ENCODE results near the gene MGMT.

DNA sequence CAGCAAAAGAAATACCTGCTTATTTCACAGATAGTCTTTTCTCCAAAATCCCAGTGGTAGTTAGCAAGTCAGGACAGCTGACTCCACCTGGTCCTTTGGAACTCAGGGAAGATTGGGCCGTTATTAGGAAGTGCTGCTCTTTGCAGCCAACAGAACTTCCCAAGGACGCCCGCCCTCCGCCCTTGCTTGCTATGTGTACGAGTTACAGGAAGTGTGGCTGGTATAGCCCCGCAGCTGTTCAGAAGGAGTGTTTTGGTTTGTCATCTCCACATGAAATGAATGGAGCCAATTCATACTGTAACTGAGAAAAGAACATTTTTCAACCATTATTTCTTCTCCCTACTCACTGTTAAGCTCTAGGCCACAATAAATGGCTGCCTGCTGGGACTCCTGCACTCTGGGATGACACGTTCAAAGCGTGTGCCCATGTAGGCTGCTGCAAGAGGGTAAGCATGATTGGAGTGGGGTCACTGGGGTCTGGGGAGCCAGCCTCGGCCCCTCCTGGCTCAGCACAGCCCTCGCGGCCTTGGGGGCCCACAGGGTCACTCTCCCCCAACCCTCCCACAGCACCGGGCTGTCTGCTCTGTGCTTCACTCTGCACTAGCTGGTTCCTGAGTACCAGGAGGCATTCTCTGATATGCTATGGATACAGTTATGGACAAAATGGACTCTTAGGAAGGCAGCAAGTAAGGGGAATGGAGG is 253.0 kb downstream of the MGMT start:
- TF ChIP-seq POLR2A (IDR thresholded peaks at IDR 0.05; ENCODE audit: borderline replicate concordance, extremely low read depth, insufficient read depth, insufficient read length) (no peak), EZH2 (IDR thresholded peaks at IDR 0.05) (no peak), JUND (IDR thresholded peaks at IDR 0.05) (no peak), YY1 (IDR thresholded peaks at IDR 0.05; ENCODE audit: extremely low read depth, insufficient replicate concordance, low read depth, low read length) (no peak), TCF7L2 (IDR thresholded peaks at IDR 0.05; ENCODE audit: borderline replicate concordance, extremely low read depth, insufficient read depth, insufficient read length) (no peak), ELF1 (IDR thresholded peaks at IDR 0.05; ENCODE audit: borderline replicate concordance, low read depth) (no peak), CEBPB (IDR thresholded peaks at IDR 0.05; ENCODE audit: low read depth) (no peak), EZH2phosphoT487 (IDR thresholded peaks at IDR 0.05; ENCODE audit: borderline replicate concordance) (no peak), ZNF274 (IDR thresholded peaks at IDR 0.05; ENCODE audit: low read depth, low read length) (no peak), EGR1 (IDR thresholded peaks at IDR 0.05; ENCODE audit: low read depth) (no peak), FOSL1 (IDR thresholded peaks at IDR 0.05; ENCODE audit: low read depth) (no peak)
- TF ChIP-seq, protein P1, sequence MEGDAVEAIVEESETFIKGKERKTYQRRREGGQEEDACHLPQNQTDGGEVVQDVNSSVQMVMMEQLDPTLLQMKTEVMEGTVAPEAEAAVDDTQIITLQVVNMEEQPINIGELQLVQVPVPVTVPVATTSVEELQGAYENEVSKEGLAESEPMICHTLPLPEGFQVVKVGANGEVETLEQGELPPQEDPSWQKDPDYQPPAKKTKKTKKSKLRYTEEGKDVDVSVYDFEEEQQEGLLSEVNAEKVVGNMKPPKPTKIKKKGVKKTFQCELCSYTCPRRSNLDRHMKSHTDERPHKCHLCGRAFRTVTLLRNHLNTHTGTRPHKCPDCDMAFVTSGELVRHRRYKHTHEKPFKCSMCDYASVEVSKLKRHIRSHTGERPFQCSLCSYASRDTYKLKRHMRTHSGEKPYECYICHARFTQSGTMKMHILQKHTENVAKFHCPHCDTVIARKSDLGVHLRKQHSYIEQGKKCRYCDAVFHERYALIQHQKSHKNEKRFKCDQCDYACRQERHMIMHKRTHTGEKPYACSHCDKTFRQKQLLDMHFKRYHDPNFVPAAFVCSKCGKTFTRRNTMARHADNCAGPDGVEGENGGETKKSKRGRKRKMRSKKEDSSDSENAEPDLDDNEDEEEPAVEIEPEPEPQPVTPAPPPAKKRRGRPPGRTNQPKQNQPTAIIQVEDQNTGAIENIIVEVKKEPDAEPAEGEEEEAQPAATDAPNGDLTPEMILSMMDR (IDR thresholded peaks at IDR 0.05 in 2 of 3, conservative IDR thresholded peaks at IDR 0.05 in 1 of 3; ENCODE audit: borderline replicate concordance in 1 of 3, insufficient read depth in 1 of 3, low read depth in 2 of 3, low read length in 2 of 3), result no peak
- TF ChIP-seq, protein P2, sequence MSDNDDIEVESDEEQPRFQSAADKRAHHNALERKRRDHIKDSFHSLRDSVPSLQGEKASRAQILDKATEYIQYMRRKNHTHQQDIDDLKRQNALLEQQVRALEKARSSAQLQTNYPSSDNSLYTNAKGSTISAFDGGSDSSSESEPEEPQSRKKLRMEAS (IDR thresholded peaks at IDR 0.05), result no peak
- TF ChIP-seq, protein P3, sequence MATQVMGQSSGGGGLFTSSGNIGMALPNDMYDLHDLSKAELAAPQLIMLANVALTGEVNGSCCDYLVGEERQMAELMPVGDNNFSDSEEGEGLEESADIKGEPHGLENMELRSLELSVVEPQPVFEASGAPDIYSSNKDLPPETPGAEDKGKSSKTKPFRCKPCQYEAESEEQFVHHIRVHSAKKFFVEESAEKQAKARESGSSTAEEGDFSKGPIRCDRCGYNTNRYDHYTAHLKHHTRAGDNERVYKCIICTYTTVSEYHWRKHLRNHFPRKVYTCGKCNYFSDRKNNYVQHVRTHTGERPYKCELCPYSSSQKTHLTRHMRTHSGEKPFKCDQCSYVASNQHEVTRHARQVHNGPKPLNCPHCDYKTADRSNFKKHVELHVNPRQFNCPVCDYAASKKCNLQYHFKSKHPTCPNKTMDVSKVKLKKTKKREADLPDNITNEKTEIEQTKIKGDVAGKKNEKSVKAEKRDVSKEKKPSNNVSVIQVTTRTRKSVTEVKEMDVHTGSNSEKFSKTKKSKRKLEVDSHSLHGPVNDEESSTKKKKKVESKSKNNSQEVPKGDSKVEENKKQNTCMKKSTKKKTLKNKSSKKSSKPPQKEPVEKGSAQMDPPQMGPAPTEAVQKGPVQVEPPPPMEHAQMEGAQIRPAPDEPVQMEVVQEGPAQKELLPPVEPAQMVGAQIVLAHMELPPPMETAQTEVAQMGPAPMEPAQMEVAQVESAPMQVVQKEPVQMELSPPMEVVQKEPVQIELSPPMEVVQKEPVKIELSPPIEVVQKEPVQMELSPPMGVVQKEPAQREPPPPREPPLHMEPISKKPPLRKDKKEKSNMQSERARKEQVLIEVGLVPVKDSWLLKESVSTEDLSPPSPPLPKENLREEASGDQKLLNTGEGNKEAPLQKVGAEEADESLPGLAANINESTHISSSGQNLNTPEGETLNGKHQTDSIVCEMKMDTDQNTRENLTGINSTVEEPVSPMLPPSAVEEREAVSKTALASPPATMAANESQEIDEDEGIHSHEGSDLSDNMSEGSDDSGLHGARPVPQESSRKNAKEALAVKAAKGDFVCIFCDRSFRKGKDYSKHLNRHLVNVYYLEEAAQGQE (IDR thresholded peaks at IDR 0.05; ENCODE audit: low read depth), result no peak
